GM12878 (cell line): ENCODE measurements around the gene BAG1. TPM values are rescaled to one million over a fixed set of nuclear protein-coding genes. Genes with fewer than 3 reads are reported as not detected.
A peak's percentile ranks its signal among the peaks of the same experiment; 100 is the strongest.

Source experiments
- ATF2 ChIP-seq: IDR thresholded peaks from 2 replicates; pipeline ENCODE4 v1.6.1; 2012; ENCODE audit warnings: low read length, inconsistent platforms
- ATF3 ChIP-seq: IDR thresholded peaks from 2 replicates; pipeline ENCODE4 v1.6.1; 2011; ENCODE audit warnings: low read depth, mild to moderate bottlenecking, low read length, moderate library complexity, borderline replicate concordance; ENCODE audit errors: extremely low read depth
- EED ChIP-seq: sonication (generic); IDR thresholded peaks from 2 replicates; pipeline ENCODE4 v1.6.1; 2016; ENCODE audit warnings: antibody characterized with exemption, low read depth
- HCFC1 ChIP-seq: fragments of 150-350 bp; IDR thresholded peaks from 2 replicates; pipeline ENCODE4 v1.6.1; 2014; ENCODE audit warnings: low read length
- KAT2A ChIP-seq: conservative IDR thresholded peaks from 2 replicates; pipeline ENCODE4 v1.6.1; 2011; ENCODE audit warnings: low read depth, low read length; ENCODE audit not compliant: control insufficient read depth
- MAX ChIP-seq: IDR thresholded peaks from 2 replicates; pipeline ENCODE4 v1.6.1; 2012; ENCODE audit warnings: low read depth, low read length, improper control_type of control experiment
- MEF2A ChIP-seq: IDR thresholded peaks from 2 replicates; pipeline ENCODE4 v1.6.1; 2011; ENCODE audit warnings: low read depth, mild to moderate bottlenecking, low read length, moderate library complexity; ENCODE audit not compliant: insufficient read depth
- NBN ChIP-seq: fragments of 450-650 bp; IDR thresholded peaks from 2 replicates; pipeline ENCODE4 v1.6.1; 2016
- NFXL1 ChIP-seq: fragments of 450-650 bp; IDR thresholded peaks from 2 replicates; pipeline ENCODE4 v1.6.1; 2017; ENCODE audit warnings: antibody characterized with exemption, mild to moderate bottlenecking, borderline replicate concordance
- POLR2A ChIP-seq: IDR thresholded peaks from 2 replicates; pipeline ENCODE4 v1.6.1; 2011; ENCODE audit warnings: low read depth, mild to moderate bottlenecking, low read length
- REST ChIP-seq: IDR thresholded peaks from 2 replicates; pipeline ENCODE4 v1.6.1; 2012; ENCODE audit warnings: mild to moderate bottlenecking, low read depth, low read length
- SIN3A ChIP-seq: IDR thresholded peaks from 2 replicates; pipeline ENCODE4 v1.6.1; 2012; ENCODE audit warnings: low read depth, low read length, improper control_type of control experiment
- SIX5 ChIP-seq: IDR thresholded peaks from 2 replicates; pipeline ENCODE4 v1.6.1; 2011; ENCODE audit warnings: mild to moderate bottlenecking, low read depth, low read length, moderate library complexity; ENCODE audit not compliant: severe bottlenecking
- SPI1 ChIP-seq: IDR thresholded peaks from 2 replicates; pipeline ENCODE4 v1.6.1; 2011; ENCODE audit warnings: low read depth, mild to moderate bottlenecking, low read length, moderate library complexity, borderline replicate concordance; ENCODE audit not compliant: insufficient read depth
- TAF1 ChIP-seq: IDR thresholded peaks from 2 replicates; pipeline ENCODE4 v1.6.1; 2011; ENCODE audit warnings: mild to moderate bottlenecking, low read depth, low read length, borderline replicate concordance
- TBL1XR1 ChIP-seq: IDR thresholded peaks from 2 replicates; pipeline ENCODE4 v1.6.1; 2012; ENCODE audit warnings: low read depth, low read length, improper control_type of control experiment
- ZNF687 ChIP-seq: fragments of 450-650 bp; IDR thresholded peaks from 2 replicates; pipeline ENCODE4 v1.6.1; 2017; ENCODE audit warnings: mild to moderate bottlenecking, moderate library complexity
- polyA plus RNA-seq, 11 experiments: library from polyadenylated mRNA; depleted of rRNA in 4 of 11; unstranded in 6 of 11; stranded (reverse) in 5 of 11; fragments of >200 nt; fragmentation: Nextera tagmentation in 4 of 11; fragmentation: Illumina TruSeq in 1 of 11; extraction: Ambion mirVana in 4 of 11; extraction: Trizol in 1 of 11; gene quantifications; 1 replicate in 1 of 11; 2 replicates in 10 of 11; pipeline versions ENCODE4 v1.2.1 to v1.2.3, GENCODE V29; 2011 to 2016; ENCODE audit warnings: inconsistent platforms in 2 of 11, missing spikeins in 2 of 11, low read depth in 1 of 11
- total RNA-seq, 4 experiments: library from RNA; depleted of rRNA in 3 of 4; stranded (reverse); fragments of >200 nt in 3 of 4; fragmentation: Illumina TruSeq in 1 of 4; extraction: Trizol in 1 of 4; gene quantifications; 2 replicates each; pipeline versions ENCODE4 v1.2.1 to v1.2.3, GENCODE V29; 2013 to 2021

BAG1 gene
- total and polyA plus RNA-seq, 10 of the 15 experiments (the other 5 are each of a cell fraction or from before 2014, with no cell fraction given) = 11.6 to 135 (median 68.9) TPM

- no peak for TF ChIP-seq ATF2
- no peak for TF ChIP-seq REST
- no peak for TF ChIP-seq SIX5
- TF ChIP-seq TBL1XR1 = no peak
- no peak for TF ChIP-seq ZNF687
- no peak for TF ChIP-seq HCFC1
- no peak for TF ChIP-seq KAT2A
- TF ChIP-seq SPI1 = peak; percentile 11; the same call in 1 of the 2 replicates
- TF ChIP-seq NBN = peak; percentile 31; the same call in 1 of the 2 replicates
- TF ChIP-seq EED = no peak
- TF ChIP-seq POLR2A = peak; percentile 70
- TF ChIP-seq MEF2A = no peak
- peak; percentile 19; the same call in 1 of the 2 replicates for TF ChIP-seq ATF3
- no peak for TF ChIP-seq NFXL1
- TF ChIP-seq TAF1 = 0 out of 2 replicates have a peak, but pooled peaks have one; percentile 9
- TF ChIP-seq MAX = peak; percentile 68; the same call in 1 of the 2 replicates
- TF ChIP-seq SIN3A = peak; percentile 55; the same call in 1 of the 2 replicates
These were observed 470 bp downstream of the BAG1 start (continued) for GRCh38 chr9:33264003-33264472.
